CD14-positive monocyte (primary cell): ENCODE results near the gene TRA2B. TPM values are rescaled to one million over a fixed set of nuclear protein-coding genes. Genes with fewer than 3 reads are reported as not detected.

Experiments used
- DNase-seq, 3 donors: peaks; one replicate each; pipeline ENCODE4 v3.0.0-alpha.2; 2011 to 2022
- H2AFZ ChIP-seq: 2 replicates; pipeline ENCODE4 v1.6.0; 2012; ENCODE audit warnings: mild to moderate bottlenecking, low read depth, low read length, inconsistent platforms; ENCODE audit not compliant: insufficient read depth, poor library complexity, severe bottlenecking
- H3K27ac ChIP-seq, 2 donors: 1 replicate in 1 of 2; 2 replicates in 1 of 2; pipeline ENCODE4 v1.5.1; 2012 to 2013; ENCODE audit warnings: low read length in 2 of 2, control low read depth in 1 of 2, inconsistent platforms in 1 of 2, low read depth in 1 of 2, mild to moderate bottlenecking in 1 of 2
- H3K27me3 ChIP-seq, 2 donors: one replicate each; pipeline versions ENCODE4 v1.6.0 to v1.6.1; 2011 to 2013; ENCODE audit warnings: low read length in 2 of 2; ENCODE audit not compliant: control insufficient read depth in 2 of 2, insufficient read depth in 2 of 2
- H3K36me3 ChIP-seq, 2 donors: replicated peaks in 1 of 2; 1 replicate in 1 of 2; 2 replicates in 1 of 2; pipeline versions ENCODE4 v1.5.1 to v1.6.1; 2012 to 2013; ENCODE audit warnings: low read length in 2 of 2, control low read depth in 1 of 2, inconsistent platforms in 1 of 2, mild to moderate bottlenecking in 1 of 2; ENCODE audit not compliant: insufficient read depth in 2 of 2, control insufficient read depth in 1 of 2
- H3K4me1 ChIP-seq, 2 donors: 1 replicate in 1 of 2; 2 replicates in 1 of 2; pipeline versions ENCODE4 v1.5.1 to v1.6.1; 2012 to 2013; ENCODE audit warnings: low read length in 2 of 2, control low read depth in 1 of 2, inconsistent platforms in 1 of 2, mild to moderate bottlenecking in 1 of 2, moderate library complexity in 1 of 2; ENCODE audit not compliant: insufficient read depth in 2 of 2, control insufficient read depth in 1 of 2
- H3K4me2 ChIP-seq: replicated peaks from 2 replicates; pipeline ENCODE3; 2012; ENCODE audit warnings: low read length, moderate library complexity, mild to moderate bottlenecking; ENCODE audit not compliant: poor library complexity, severe bottlenecking; ENCODE audit errors: extremely low read depth
- H3K4me3 ChIP-seq, 3 experiments: fragments of 200-600 bp in 1 of 3; sonication (generic) in 1 of 3; replicated peaks in 1 of 3; 1 replicate in 2 of 3; 2 replicates in 1 of 3; pipeline ENCODE4 v1.5.1; 2011 to 2013; ENCODE audit warnings: low read length in 3 of 3, mild to moderate bottlenecking in 3 of 3, control low read depth in 2 of 3, low read depth in 2 of 3, inconsistent platforms in 1 of 3, moderate library complexity in 1 of 3
- H3K79me2 ChIP-seq: 2 replicates; pipeline ENCODE4 v1.6.0; 2012; ENCODE audit warnings: mild to moderate bottlenecking, control low read depth, inconsistent platforms, low read length, moderate library complexity; ENCODE audit not compliant: insufficient read depth
- H3K9ac ChIP-seq: 2 replicates; pipeline ENCODE4 v1.6.0; 2017; ENCODE audit warnings: low read length, mild to moderate bottlenecking; ENCODE audit not compliant: insufficient read depth, poor library complexity, severe bottlenecking
- H3K9me3 ChIP-seq, 2 donors: replicated peaks in 1 of 2; 1 replicate in 1 of 2; 2 replicates in 1 of 2; pipeline versions ENCODE4 v1.5.1 to v1.6.1; 2012 to 2013; ENCODE audit warnings: low read length in 2 of 2, control low read depth in 1 of 2; ENCODE audit not compliant: control insufficient read depth in 1 of 2, insufficient read depth in 1 of 2
- H4K20me1 ChIP-seq: 2 replicates; pipeline ENCODE4 v1.6.0; 2012; ENCODE audit warnings: mild to moderate bottlenecking, low read length, control low read depth, moderate library complexity; ENCODE audit not compliant: insufficient read depth
- H3K27ac Mint-ChIP-seq, 7 donors: one replicate each; pipeline ENCODE4 v1.8.0; 2020; ENCODE audit warnings: mild to moderate bottlenecking in 7 of 7, mixed read lengths in 7 of 7, moderate library complexity in 6 of 7, inconsistent platforms in 2 of 7
- H3K27me3 Mint-ChIP-seq, 3 donors: one replicate each; pipeline ENCODE4 v1.8.0; 2021 to 2022; ENCODE audit warnings: low read depth in 3 of 3, mild to moderate bottlenecking in 3 of 3, mixed read lengths in 3 of 3, moderate library complexity in 3 of 3, inconsistent platforms in 1 of 3
- H3K36me3 Mint-ChIP-seq, 2 donors: one replicate each; pipeline ENCODE4 v1.8.0; 2020; ENCODE audit warnings: mixed read lengths in 2 of 2, inconsistent platforms in 1 of 2, mild to moderate bottlenecking in 1 of 2
- H3K4me1 Mint-ChIP-seq: one replicate; pipeline ENCODE4 v1.8.0; 2020; ENCODE audit warnings: mild to moderate bottlenecking, mixed read lengths
- H3K4me3 Mint-ChIP-seq, 2 donors: one replicate each; pipeline ENCODE4 v1.8.0; 2020; ENCODE audit warnings: mild to moderate bottlenecking in 2 of 2, mixed read lengths in 2 of 2, moderate library complexity in 1 of 2
- H3K9me3 Mint-ChIP-seq, 7 donors: one replicate each; pipeline ENCODE4 v1.8.0; 2020 to 2022; ENCODE audit warnings: mixed read lengths in 7 of 7, mild to moderate bottlenecking in 6 of 7, moderate library complexity in 6 of 7, inconsistent platforms in 2 of 7
- CTCF ChIP-seq: fragments of 200-600 bp; IDR thresholded peaks from one replicate; pipeline ENCODE4 v1.8.0; 2022; ENCODE audit warnings: antibody characterized with exemption, mild to moderate bottlenecking
- WGBS: methylation state at CpG from one replicate; pipeline ENCODE4 v1.1.5; 2013; ENCODE audit warnings: missing lambda C conversion rate; ENCODE audit not compliant: insufficient coverage; 5-methylcytosine and 5-hydroxymethylcytosine counted together
- intact Hi-C, 2 donors: fragments of 100-400 bp; cut with micrococcal nuclease; formaldehyde crosslinking; loops; one replicate each; pipeline versions ENCODE4 v1.15.0 to v1.15.1; 2023
- polyA plus RNA-seq, 3 donors: library from polyadenylated mRNA; depleted of rRNA in 1 of 3; unstranded in 2 of 3; stranded (reverse) in 1 of 3; fragments of 300-500 nt in 2 of 3; fragments of >200 nt in 1 of 3; fragmentation: Illumina TruSeq in 2 of 3; gene quantifications; 1 replicate in 2 of 3; 2 replicates in 1 of 3; pipeline ENCODE4 v1.2.3, GENCODE V29; 2012 to 2021

Gene TRA2B
- polyA plus RNA-seq, 3 donors = 99.9 to 507 (median 121) TPM

GRCh38 chr3:185878920-185879319 lies 58.9 kb downstream of the TRA2B start:
- 93% methylated on average over 2 of the region's 5 CpGs for WGBS
- H3K27ac Mint-ChIP-seq = no peak overlapping the region
- H3K27me3 ChIP-seq = no peaks in the 10 kb centered on the region
- no peaks in the 10 kb centered on the region for H4K20me1 ChIP-seq
- TF ChIP-seq CTCF = no peak
- H3K27ac ChIP-seq = no peak overlapping the region
- no peak overlapping the region for H2AFZ ChIP-seq
- no peaks in the 10 kb centered on the region for H3K9me3 Mint-ChIP-seq
- intact Hi-C loops = no loop called here
- H3K9ac ChIP-seq = no peak overlapping the region
- DNase-seq = no peak
- H3K27me3 Mint-ChIP-seq = peaks cover 0 to 7% (median 2%) of the 10 kb centered on the region in 3 donors
- H3K4me1 ChIP-seq = no peaks in the 10 kb centered on the region
- H3K36me3 Mint-ChIP-seq = no peaks in the 10 kb centered on the region
- no peak overlapping the region for H3K4me2 ChIP-seq
- H3K4me3 Mint-ChIP-seq = no peak overlapping the region
- H3K36me3 ChIP-seq = no peaks in the 10 kb centered on the region
- no peak overlapping the region for H3K4me3 ChIP-seq
- peaks cover 5% of the 10 kb centered on the region for H3K4me1 Mint-ChIP-seq
- H3K79me2 ChIP-seq = no peaks in the 10 kb centered on the region
- H3K9me3 ChIP-seq = no peaks in the 10 kb centered on the region

GRCh38 chr3:185874119-185874518 lies 63.7 kb downstream of the TRA2B start:
- no peak overlapping the region for H3K4me3 Mint-ChIP-seq
- H3K27ac Mint-ChIP-seq = no peak overlapping the region
- WGBS = 100% methylated on average over 1 of the region's 9 CpGs

More at GRCh38 chr3:185874119-185874518, 63.7 kb downstream of the TRA2B start:
- no peaks in the 10 kb centered on the region for H3K4me1 ChIP-seq
- no peaks in the 10 kb centered on the region for H4K20me1 ChIP-seq
- Mint-ChIP-seq H3K36me3 (no peaks in the 10 kb centered on the region), H3K9me3 (peaks cover 0 to 2% (median 0%) of the 10 kb centered on the region in 7 donors), H3K27me3 (peaks cover 0 to 2% (median 2%) of the 10 kb centered on the region in 3 donors), H3K4me1 (no peaks in the 10 kb centered on the region)
- intact Hi-C loops = no loop called here
- H3K9me3 ChIP-seq = no peaks in the 10 kb centered on the region
- H3K4me3 ChIP-seq = no peak overlapping the region
- TF ChIP-seq CTCF = no peak
- no peaks in the 10 kb centered on the region for H3K36me3 ChIP-seq
- H3K79me2 ChIP-seq = no peaks in the 10 kb centered on the region
- DNase-seq = no peak
- no peak overlapping the region for H2AFZ ChIP-seq
- no peak overlapping the region for H3K27ac ChIP-seq
- H3K4me2 ChIP-seq = no peak overlapping the region
- H3K9ac ChIP-seq = no peak overlapping the region
- H3K27me3 ChIP-seq = no peaks in the 10 kb centered on the region
